Natural killer cell (primary cell): ENCODE measurements around the gene GATAD2A. TPM values are rescaled to one million over a fixed set of nuclear protein-coding genes. Genes with fewer than 3 reads are reported as not detected.
A peak's percentile ranks its signal among the peaks of the same experiment; 100 is the strongest.

Experiments
- ATAC-seq, 3 donors: fragments of 150-1000 bp in 2 of 3; fragments of 200-7000 bp in 1 of 3; cut with Tn5 transposase; 1 replicate in 1 of 3; 2 replicates in 2 of 3; pipeline ENCODE4 v1.10.0; 2021; ENCODE audit warnings: mild to moderate bottlenecking in 2 of 3, moderate library complexity in 2 of 3
- DNase-seq, 2 donors: peaks; one replicate each; pipeline versions ENCODE4 v3.0.0 to v3.0.0-alpha.2; 2013 to 2021; ENCODE audit warnings: mixed read lengths in 1 of 2
- H3K27ac ChIP-seq: one replicate; pipeline ENCODE4 v1.5.1; 2013; ENCODE audit warnings: mild to moderate bottlenecking, low read length
- H3K27me3 ChIP-seq: one replicate; pipeline ENCODE4 v1.6.1; 2013; ENCODE audit warnings: low read length; ENCODE audit not compliant: control insufficient read depth, insufficient read depth
- H3K36me3 ChIP-seq: one replicate; pipeline ENCODE4 v1.6.1; 2013; ENCODE audit warnings: low read length; ENCODE audit not compliant: control insufficient read depth, insufficient read depth
- H3K4me1 ChIP-seq: one replicate; pipeline ENCODE4 v1.6.1; 2013; ENCODE audit warnings: low read length; ENCODE audit not compliant: control insufficient read depth, insufficient read depth
- H3K4me3 ChIP-seq: one replicate; pipeline ENCODE4 v1.5.1; 2013; ENCODE audit warnings: low read length
- H3K9me3 ChIP-seq: one replicate; pipeline ENCODE4 v1.6.1; 2013; ENCODE audit warnings: low read length; ENCODE audit not compliant: control insufficient read depth, insufficient read depth
- H3K27ac Mint-ChIP-seq, 2 donors: one replicate each; pipeline ENCODE4 v1.8.0; 2022; ENCODE audit warnings: mild to moderate bottlenecking in 2 of 2, mixed read lengths in 2 of 2, moderate library complexity in 1 of 2
- H3K27me3 Mint-ChIP-seq, 2 donors: one replicate each; pipeline ENCODE4 v1.8.0; 2022; ENCODE audit warnings: low read depth in 2 of 2, mixed read lengths in 2 of 2
- H3K36me3 Mint-ChIP-seq: one replicate; pipeline ENCODE4 v1.8.0; 2022; ENCODE audit warnings: mixed read lengths
- H3K4me1 Mint-ChIP-seq, 2 donors: one replicate each; pipeline ENCODE4 v1.8.0; 2022; ENCODE audit warnings: mixed read lengths in 2 of 2
- H3K4me3 Mint-ChIP-seq: one replicate; pipeline ENCODE4 v1.8.0; 2022; ENCODE audit warnings: mild to moderate bottlenecking, moderate library complexity, mixed read lengths
- H3K9me3 Mint-ChIP-seq, 2 donors: one replicate each; pipeline ENCODE4 v1.8.0; 2022; ENCODE audit warnings: mixed read lengths in 2 of 2
- CTCF ChIP-seq: fragments of 200-600 bp; IDR thresholded peaks from one replicate; pipeline ENCODE4 v1.8.0; 2022; ENCODE audit warnings: antibody characterized with exemption
- WGBS: methylation state at CpG from one replicate; pipeline ENCODE4 v1.1.7; 2013; ENCODE audit warnings: missing lambda C conversion rate; ENCODE audit not compliant: insufficient coverage; 5-methylcytosine and 5-hydroxymethylcytosine counted together
- intact Hi-C: fragments of 100-400 bp; cut with micrococcal nuclease; formaldehyde crosslinking; loops from one replicate; pipeline ENCODE4 v1.14.2; 2022
- total RNA-seq, 4 donors: library from RNA; stranded (reverse); fragments of 120-200 nt in 1 of 4; gene quantifications; one replicate each; pipeline versions ENCODE4 v1.2.3 to v1.2.4, GENCODE V29; 2013 to 2022

GATAD2A gene
- total RNA-seq, 3 donors from 2014 or later (not counting 1 experiment from before 2014, with no cell fraction given), result 209 to 232 (median 230) TPM

- no peaks in the 10 kb centered on the region for H3K36me3 ChIP-seq
- H3K27ac Mint-ChIP-seq, result peak overlapping the region; percentile 78 to 83
- H3K4me1 ChIP-seq, result peaks cover 75% of the 10 kb centered on the region
- peak overlapping the region; percentile 74 for H3K4me3 Mint-ChIP-seq
- H3K9me3 Mint-ChIP-seq, result no peaks in the 10 kb centered on the region
- peak overlapping the region; percentile 39 for H3K27ac ChIP-seq
- peaks cover 71 to 72% of the 10 kb centered on the region in 2 donors for H3K4me1 Mint-ChIP-seq
- no peaks in the 10 kb centered on the region for H3K36me3 Mint-ChIP-seq
- DNase-seq, result peak in 1 of 2 donors; percentile 63
- H3K27me3 ChIP-seq, result no peaks in the 10 kb centered on the region
- intact Hi-C loops, result loop anchor here (2.0 to 5.0 kb wide), 2 partner anchors 15 to 39 kb away; partner anchors contain the start of gene GATAD2A
- H3K27me3 Mint-ChIP-seq, result no peaks in the 10 kb centered on the region
- no peak for TF ChIP-seq CTCF
- no peaks in the 10 kb centered on the region for H3K9me3 ChIP-seq
- 42% methylated on average over 9 of the region's 9 CpGs for WGBS
- ATAC-seq, result peak; percentile 56 to 65 (median 61)
- no peak overlapping the region for H3K4me3 ChIP-seq
Observed at GRCh38 chr19:19445911-19446361, 40.5 kb downstream of the GATAD2A start.

- Histone ChIP-seq H3K4me1 (peaks cover 84% of the 10 kb centered on the region), H3K27me3 (no peaks in the 10 kb centered on the region), H3K36me3 (no peaks in the 10 kb centered on the region), H3K27ac (peak overlapping the region; percentile 82), H3K4me3 (no peak overlapping the region), H3K9me3 (no peaks in the 10 kb centered on the region)
- intact Hi-C loops, result loop anchor here (2.0 to 5.0 kb wide), 2 partner anchors 14 to 40 kb away; partner anchors contain the start of gene GATAD2A
- H3K4me1 Mint-ChIP-seq, result peaks cover 76 to 80% of the 10 kb centered on the region in 2 donors
- no peaks in the 10 kb centered on the region for H3K36me3 Mint-ChIP-seq
- 91% methylated on average over 8 of the region's 9 CpGs for WGBS
- no peaks in the 10 kb centered on the region for H3K27me3 Mint-ChIP-seq
- H3K9me3 Mint-ChIP-seq, result no peaks in the 10 kb centered on the region
- peak overlapping the region; percentile 78 to 83 for H3K27ac Mint-ChIP-seq
- no peak for TF ChIP-seq CTCF
- ATAC-seq, result no peak
- no peak for DNase-seq
- H3K4me3 Mint-ChIP-seq, result peak overlapping the region; percentile 74
Observed at GRCh38 chr19:19446655-19447437, 41.4 kb downstream of the GATAD2A start.

GRCh38 chr19:19447536-19448237, 42.2 kb downstream of the GATAD2A start:
- H3K27ac Mint-ChIP-seq, result peak overlapping the region; percentile 78 to 83
- ATAC-seq (peak; percentile 39 to 48 (median 40)), DNase-seq (peak in 1 of 2 donors; percentile 78)
- H3K4me3 ChIP-seq, result no peak overlapping the region
- H3K27me3 Mint-ChIP-seq, result no peaks in the 10 kb centered on the region
- TF ChIP-seq CTCF, result no peak
- H3K4me1 Mint-ChIP-seq, result peaks cover 84 to 85% of the 10 kb centered on the region in 2 donors
- no peaks in the 10 kb centered on the region for H3K27me3 ChIP-seq
- H3K4me3 Mint-ChIP-seq, result peak overlapping the region; percentile 74
- no peaks in the 10 kb centered on the region for H3K9me3 ChIP-seq
- H3K27ac ChIP-seq, result peak overlapping the region; percentile 82
- intact Hi-C loops, result loop anchor here (2.0 to 5.0 kb wide), 2 partner anchors 13 to 40 kb away; partner anchors contain the start of gene GATAD2A
- no peaks in the 10 kb centered on the region for H3K9me3 Mint-ChIP-seq
- no peaks in the 10 kb centered on the region for H3K36me3 ChIP-seq
- H3K4me1 ChIP-seq, result peaks cover 93% of the 10 kb centered on the region
- no peaks in the 10 kb centered on the region for H3K36me3 Mint-ChIP-seq
- 66% methylated on average over 15 of the region's 15 CpGs for WGBS
